HepG2 (cell line): ENCODE results near the gene HOXD3. TPM values are rescaled to one million over a fixed set of nuclear protein-coding genes. Genes with fewer than 3 reads are reported as not detected.

Source experiments
- ARNTL ChIP-seq: sonication (generic); formaldehyde crosslinking; IDR thresholded peaks from 2 replicates; pipeline ENCODE4 v1.4.0; 2020; ENCODE audit warnings: mild to moderate bottlenecking, missing genetic modification reagents
- ASH2L ChIP-seq: fragments of 300-600, 200-600 bp; sonication (generic); IDR thresholded peaks from 2 replicates; pipeline ENCODE4 v1.7.0; 2017; ENCODE audit warnings: low read depth, mild to moderate bottlenecking, moderate library complexity, mixed read lengths, low read length; ENCODE audit not compliant: insufficient read length
- DPF2 ChIP-seq: sonication (generic); formaldehyde crosslinking; IDR thresholded peaks from 2 replicates; pipeline ENCODE4 v1.4.0; 2020; ENCODE audit warnings: mild to moderate bottlenecking, low read depth, missing genetic modification reagents, borderline replicate concordance
- GFI1 ChIP-seq: sonication (generic); formaldehyde crosslinking; IDR thresholded peaks from 2 replicates; pipeline ENCODE4 v1.5.0; 2020; ENCODE audit warnings: missing genetic modification reagents, mild to moderate bottlenecking, borderline replicate concordance
- HMG20B ChIP-seq: conservative IDR thresholded peaks from 2 replicates; pipeline ENCODE4 v1.6.1; 2016; ENCODE audit warnings: missing genetic modification reagents, missing compliant biosample characterization
- HNRNPK ChIP-seq: fragments of 200-400 bp; formaldehyde crosslinking; IDR thresholded peaks from 2 replicates; pipeline ENCODE4 v1.6.1; 2018; ENCODE audit warnings: low read length, low read depth, moderate library complexity, mild to moderate bottlenecking; ENCODE audit not compliant: poor library complexity, severe bottlenecking
- KAT2B ChIP-seq: fragments of 150-350 bp; IDR thresholded peaks from 2 replicates; pipeline ENCODE4 v1.6.1; 2014; ENCODE audit warnings: low read depth, low read length, borderline replicate concordance
- KAT7 ChIP-seq: IDR thresholded peaks from 2 replicates; pipeline ENCODE4 v1.6.1; 2018; ENCODE audit warnings: borderline replicate concordance, missing compliant biosample characterization
- KMT2A ChIP-seq: sonication (generic); formaldehyde crosslinking; IDR thresholded peaks from 2 replicates; pipeline ENCODE4 v1.4.0; 2020; ENCODE audit warnings: missing genetic modification reagents
- MAFG ChIP-seq: sonication (generic); formaldehyde crosslinking; IDR thresholded peaks from 2 replicates; pipeline ENCODE4 v1.5.1; 2020; ENCODE audit warnings: mild to moderate bottlenecking, missing genetic modification reagents
- NKX3-1 ChIP-seq: sonication (generic); formaldehyde crosslinking; IDR thresholded peaks from 2 replicates; pipeline ENCODE4 v1.5.0; 2020; ENCODE audit warnings: missing genetic modification reagents
- NPAS2 ChIP-seq: sonication (generic); formaldehyde crosslinking; IDR thresholded peaks from 2 replicates; pipeline ENCODE4 v1.8.0; 2022; ENCODE audit warnings: mild to moderate bottlenecking, missing genetic modification reagents, borderline replicate concordance
- RCOR2 ChIP-seq: IDR thresholded peaks from 2 replicates; pipeline ENCODE4 v1.6.1; 2016; ENCODE audit warnings: missing biosample characterization, missing genetic modification reagents
- SETDB1 ChIP-seq: sonication (generic); formaldehyde crosslinking; IDR thresholded peaks from 2 replicates; pipeline ENCODE4 v1.5.1; 2020; ENCODE audit warnings: missing genetic modification reagents, mild to moderate bottlenecking, borderline replicate concordance
- SNAPC2 ChIP-seq: sonication (generic); formaldehyde crosslinking; IDR thresholded peaks from 2 replicates; pipeline ENCODE4 v1.8.1; 2022; ENCODE audit warnings: mild to moderate bottlenecking, missing genetic modification reagents
- SNRNP70 ChIP-seq: fragments of 200-400 bp; formaldehyde crosslinking; IDR thresholded peaks from 2 replicates; pipeline ENCODE4 v1.6.1; 2017; ENCODE audit warnings: mild to moderate bottlenecking, low read depth, low read length, moderate library complexity
- SUZ12 ChIP-seq: fragments of 150-350 bp; IDR thresholded peaks from 2 replicates; pipeline ENCODE4 v1.6.1; 2014; ENCODE audit warnings: low read depth, low read length
- THAP8 ChIP-seq: sonication (generic); formaldehyde crosslinking; IDR thresholded peaks from 2 replicates; pipeline ENCODE4 v1.5.1; 2020; ENCODE audit warnings: missing genetic modification reagents, mild to moderate bottlenecking, borderline replicate concordance
- ZBTB1 ChIP-seq: sonication (generic); formaldehyde crosslinking; IDR thresholded peaks from 2 replicates; pipeline ENCODE4 v1.4.0; 2020; ENCODE audit warnings: missing genetic modification reagents, borderline replicate concordance
- ZBTB34 ChIP-seq: sonication (generic); formaldehyde crosslinking; IDR thresholded peaks from 2 replicates; pipeline ENCODE4 v1.8.0; 2022; ENCODE audit warnings: mild to moderate bottlenecking, missing genetic modification reagents
- ZC3H4 ChIP-seq: sonication (generic); formaldehyde crosslinking; IDR thresholded peaks from 2 replicates; pipeline ENCODE4 v1.4.0; 2020; ENCODE audit warnings: missing genetic modification reagents, borderline replicate concordance
- ZFP1 ChIP-seq: IDR thresholded peaks from 2 replicates; pipeline ENCODE4 v1.6.1; 2016
- ZFP62 ChIP-seq: sonication (generic); formaldehyde crosslinking; IDR thresholded peaks from 2 replicates; pipeline ENCODE4 v1.4.0; 2020; ENCODE audit warnings: missing genetic modification reagents
- ZNF20 ChIP-seq: sonication (generic); formaldehyde crosslinking; IDR thresholded peaks from 2 replicates; pipeline ENCODE4 v1.4.0; 2020; ENCODE audit warnings: mild to moderate bottlenecking, moderate library complexity, missing genetic modification reagents
- ZNF230 ChIP-seq: sonication (generic); formaldehyde crosslinking; IDR thresholded peaks from 2 replicates; pipeline ENCODE4 v1.4.0; 2020; ENCODE audit warnings: mild to moderate bottlenecking, missing genetic modification reagents
- ZNF256 ChIP-seq: sonication (generic); formaldehyde crosslinking; conservative IDR thresholded peaks from 2 replicates; pipeline ENCODE4 v1.4.0; 2020; ENCODE audit warnings: missing genetic modification reagents
- ZNF577 ChIP-seq: sonication (generic); formaldehyde crosslinking; IDR thresholded peaks from 2 replicates; pipeline ENCODE4 v1.4.0; 2020; ENCODE audit warnings: mild to moderate bottlenecking, low read depth, missing genetic modification reagents, borderline replicate concordance
- ZNF792 ChIP-seq: IDR thresholded peaks from 2 replicates; pipeline ENCODE4 v1.6.1; 2016
- ZSCAN29 ChIP-seq: sonication (generic); formaldehyde crosslinking; conservative IDR thresholded peaks from 2 replicates; pipeline ENCODE4 v1.4.0; 2020; ENCODE audit warnings: mild to moderate bottlenecking, missing genetic modification reagents
- polyA plus RNA-seq, 8 experiments: library from polyadenylated mRNA; depleted of rRNA in 3 of 8; stranded (reverse) in 7 of 8; unstranded in 1 of 8; fragments of >200 nt; fragmentation: Illumina TruSeq in 4 of 8; extraction: Trizol in 4 of 8; gene quantifications; 2 replicates each; pipeline versions ENCODE4 v1.2.1 to v1.2.3, GENCODE V29; 2011 to 2016; ENCODE audit warnings: low read depth in 4 of 8, missing spikeins in 1 of 8, mixed read lengths in 1 of 8; ENCODE audit not compliant: insufficient read depth in 1 of 8
- total RNA-seq, 5 experiments: library from RNA; depleted of rRNA; stranded (reverse); fragments of >200 nt; fragmentation: Illumina TruSeq; extraction: Trizol; gene quantifications; 2 replicates each; pipeline ENCODE4 v1.2.3, GENCODE V29; 2016; ENCODE audit warnings: low read depth in 1 of 5

The HOXD3 gene
- total and polyA plus RNA-seq, 2 of the 13 experiments (the other 11 are each of a cell fraction or from before 2014, with no cell fraction given) = 0.05 to 0.09 TPM

DNA sequence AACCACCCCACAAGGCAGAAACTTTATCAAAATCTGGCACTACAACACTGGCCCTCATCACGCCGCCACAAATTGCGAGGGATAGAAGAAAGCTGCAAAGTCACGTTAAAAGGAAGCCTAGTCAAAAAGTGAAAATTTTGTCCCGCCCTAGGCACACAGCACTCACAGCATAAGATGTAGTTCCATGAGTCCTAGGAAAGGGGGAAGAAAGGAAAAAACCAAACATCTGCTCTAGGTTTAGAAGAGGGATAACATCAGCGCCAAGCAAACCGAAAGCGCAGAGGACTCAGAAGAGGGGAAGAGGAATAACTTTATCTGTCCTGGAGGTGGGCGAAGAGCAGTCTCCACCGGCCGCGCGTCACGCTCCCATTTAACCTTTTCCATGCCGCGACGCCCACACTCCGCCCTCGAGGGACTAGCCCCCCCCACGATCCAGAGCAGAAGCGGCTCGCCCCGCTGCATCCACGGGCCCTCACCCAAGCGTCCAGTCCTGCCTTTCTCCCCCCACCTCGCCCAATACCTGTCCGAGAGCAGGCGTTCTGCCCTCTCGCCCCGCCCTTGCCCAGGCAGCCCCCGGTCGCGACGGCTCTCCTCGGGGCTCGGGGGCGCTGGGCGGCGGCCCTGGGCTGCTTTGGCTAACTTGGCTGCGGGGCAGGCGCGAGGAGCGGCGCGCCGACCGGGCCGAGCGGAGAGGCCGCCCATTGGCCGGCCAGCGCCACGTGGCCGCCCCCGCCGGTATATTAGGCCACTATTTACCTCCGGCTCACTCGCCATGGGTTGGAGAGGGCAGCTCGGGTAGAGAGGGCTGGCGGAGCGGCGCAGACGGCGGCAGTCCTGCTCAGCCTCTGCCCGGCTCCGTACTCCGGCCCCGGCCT, 31.0 kb downstream of the HOXD3 start, which contains the start of gene HOXD1 (continued):
- no peak for TF ChIP-seq ZBTB34 (CRISPR knock-in tag)
- TF ChIP-seq GFI1 = peak; percentile 10; the same call in 1 of the 2 replicates
- TF ChIP-seq SETDB1 (CRISPR knock-in tag) = no peak
- no peak for TF ChIP-seq SUZ12
- no peak; the same call in 1 of the 2 replicates for TF ChIP-seq ZNF230
- peak; percentile 67 for TF ChIP-seq HNRNPK
- TF ChIP-seq MAFG (CRISPR knock-in tag) = no peak
- no peak; the same call in 1 of the 2 replicates for TF ChIP-seq KMT2A
- TF ChIP-seq DPF2 (CRISPR knock-in tag) = peak; percentile 28; the same call in 1 of the 2 replicates
- no peak for TF ChIP-seq KAT2B
- no peak for TF ChIP-seq ZBTB1 (CRISPR knock-in tag)
- TF ChIP-seq ZNF256 (CRISPR knock-in tag) = 0 out of 2 replicates have a peak, but pooled peaks have one; percentile 43
- TF ChIP-seq NKX3-1 (CRISPR knock-in tag) = no peak
- TF ChIP-seq ZFP1 (CRISPR knock-in tag) = no peak
- TF ChIP-seq ASH2L = peak; percentile 79
- no peak; the same call in 1 of the 2 replicates for TF ChIP-seq ZSCAN29 (CRISPR knock-in tag)
- TF ChIP-seq ZNF577 (CRISPR knock-in tag) = no peak
- TF ChIP-seq ARNTL (CRISPR knock-in tag) = peak; percentile 18; the same call in 1 of the 2 replicates
- no peak for TF ChIP-seq ZFP62 (CRISPR knock-in tag)
- TF ChIP-seq KAT7 = no peak
- no peak for TF ChIP-seq SNAPC2 (CRISPR knock-in tag)
- TF ChIP-seq THAP8 (CRISPR knock-in tag) = peak; percentile 42; the same call in 1 of the 2 replicates
- TF ChIP-seq ZC3H4 = peak; percentile 80
- TF ChIP-seq RCOR2 (CRISPR knock-in tag) = no peak
- TF ChIP-seq ZNF20 (CRISPR knock-in tag) = no peak
- no peak for TF ChIP-seq NPAS2 (CRISPR knock-in tag)
- TF ChIP-seq HMG20B = no peak
- no peak for TF ChIP-seq SNRNP70
- TF ChIP-seq ZNF792 (CRISPR knock-in tag) = 0 out of 2 replicates have a peak, but pooled peaks have one; percentile 26
